Ovary (tissue), 9 donors: Measurements from ENCODE around the gene RORB. TPM values are rescaled to one million over a fixed set of nuclear protein-coding genes. Genes with fewer than 3 reads are reported as not detected.

Source experiments
- DNase-seq, 5 donors: peaks; one replicate each; pipeline ENCODE4 v3.0.0-alpha.2; 2019 to 2020
- H3K27ac ChIP-seq, 2 donors: fragments of 200-600 bp; one replicate each; pipeline versions ENCODE4 v1.5.1 to v1.8.0; 2019 to 2022
- H3K27me3 ChIP-seq: fragments of 200-600 bp; one replicate; pipeline ENCODE4 v1.8.0; 2022
- H3K36me3 ChIP-seq: fragments of 200-600 bp; sonication (generic); one replicate; pipeline ENCODE4 v1.5.1; 2019
- H3K4me1 ChIP-seq: one replicate; pipeline ENCODE4 v1.8.1; 2013; ENCODE audit warnings: mild to moderate bottlenecking, moderate library complexity; ENCODE audit not compliant: insufficient read depth
- H3K4me3 ChIP-seq: fragments of 200-600 bp; sonication (generic); one replicate; pipeline ENCODE4 v1.5.1; 2017
- H3K9me3 ChIP-seq, 2 donors: fragments of 200-600 bp in 1 of 2; sonication (generic) in 1 of 2; one replicate each; pipeline versions ENCODE4 v1.5.1 to v1.8.1; 2013 to 2019; ENCODE audit warnings: mild to moderate bottlenecking in 1 of 2, moderate library complexity in 1 of 2
- EP300 ChIP-seq: sonication (generic); formaldehyde crosslinking; IDR thresholded peaks from one replicate; pipeline ENCODE4 v1.6.1; 2017; ENCODE audit warnings: antibody characterized with exemption
- POLR2A ChIP-seq: fragments of 450-650 bp; IDR thresholded peaks from one replicate; pipeline ENCODE4 v1.6.1; 2017; ENCODE audit warnings: antibody characterized with exemption, mild to moderate bottlenecking, moderate library complexity
- WGBS, 3 donors: extraction: QIAGEN DNeasy Blood & Tissue Kit in 1 of 3; methylation state at CpG; one replicate each; pipeline versions ENCODE4 v1.1.5 to v1.1.7; 2013 to 2017; 5-methylcytosine and 5-hydroxymethylcytosine counted together
- intact Hi-C, 4 donors: fragments of 100-400 bp; cut with DNase I; formaldehyde crosslinking; loops; one replicate each; pipeline versions ENCODE4 v1.11.0 to v1.15.1; 2022 to 2023
- polyA plus RNA-seq, 2 donors: library from polyadenylated mRNA; stranded (reverse); fragments of 200-250 nt in 1 of 2; fragments of 350-450 nt in 1 of 2; fragmentation: Illumina TruSeq in 1 of 2; extraction: RNeasy Lipid Tissue Mini Kit (QIAGEN cat#74804) in 1 of 2; gene quantifications; one replicate each; pipeline ENCODE4 v1.2.3, GENCODE V29; 2013 to 2014
- total RNA-seq, 7 donors: library from RNA; depleted of rRNA in 2 of 7; stranded (reverse); fragments of >200 nt in 2 of 7; fragmentation: NEBNext Ultra II Directional in 3 of 7; extraction: Animal tissue kit (Norgen Biotek cat#: 25700) in 3 of 7; gene quantifications; one replicate each; pipeline versions ENCODE4 v1.1.0 to v1.2.4, GENCODE V29; 2016 to 2023
- TF ChIP-seq, protein P1 (sequence below), 3 donors: fragments of 450-650 bp in 2 of 3; fragments of 200-600 bp in 1 of 3; IDR thresholded peaks; one replicate each; pipeline versions ENCODE4 v1.5.1 to v1.8.0; 2016 to 2022; ENCODE audit warnings: antibody characterized with exemption in 3 of 3, mild to moderate bottlenecking in 1 of 3
- donor health status: DM: no; HTN: no; CAD: no; lungs with moderate emphysema.
- donor health status: DM: no; HTN: no; CAD: no.
- donor health status: Bipolar disorder and iron deficiency.
- donor health status: DM: yes; HTN: yes; CAD: no.
- donor health status: DM: no; HTN: no; CAD: no.
- donor health status: DM: yes; HTN: yes; CAD: no.

The RORB gene
- total and polyA plus RNA-seq, 9 donors, result 0.08 to 1.0 (median 0.53) TPM

- Histone ChIP-seq H3K4me1 (peaks cover 14% of the 10 kb centered on the region), H3K27me3 (no peaks in the 10 kb centered on the region), H3K9me3 (no peaks in the 10 kb centered on the region), H3K27ac (no peak overlapping the region), H3K4me3 (peak overlapping the region; percentile 43), H3K36me3 (no peaks in the 10 kb centered on the region)
- no peak for DNase-seq
- WGBS, 3 donors, result 1 to 2% (median 2%) methylated on average over 24 to 34 of the region's 34 CpGs
- TF ChIP-seq, protein P1, sequence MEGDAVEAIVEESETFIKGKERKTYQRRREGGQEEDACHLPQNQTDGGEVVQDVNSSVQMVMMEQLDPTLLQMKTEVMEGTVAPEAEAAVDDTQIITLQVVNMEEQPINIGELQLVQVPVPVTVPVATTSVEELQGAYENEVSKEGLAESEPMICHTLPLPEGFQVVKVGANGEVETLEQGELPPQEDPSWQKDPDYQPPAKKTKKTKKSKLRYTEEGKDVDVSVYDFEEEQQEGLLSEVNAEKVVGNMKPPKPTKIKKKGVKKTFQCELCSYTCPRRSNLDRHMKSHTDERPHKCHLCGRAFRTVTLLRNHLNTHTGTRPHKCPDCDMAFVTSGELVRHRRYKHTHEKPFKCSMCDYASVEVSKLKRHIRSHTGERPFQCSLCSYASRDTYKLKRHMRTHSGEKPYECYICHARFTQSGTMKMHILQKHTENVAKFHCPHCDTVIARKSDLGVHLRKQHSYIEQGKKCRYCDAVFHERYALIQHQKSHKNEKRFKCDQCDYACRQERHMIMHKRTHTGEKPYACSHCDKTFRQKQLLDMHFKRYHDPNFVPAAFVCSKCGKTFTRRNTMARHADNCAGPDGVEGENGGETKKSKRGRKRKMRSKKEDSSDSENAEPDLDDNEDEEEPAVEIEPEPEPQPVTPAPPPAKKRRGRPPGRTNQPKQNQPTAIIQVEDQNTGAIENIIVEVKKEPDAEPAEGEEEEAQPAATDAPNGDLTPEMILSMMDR (IDR thresholded peaks at IDR 0.05), result no peak
- no peak for TF ChIP-seq EP300
- no peak for TF ChIP-seq POLR2A
- intact Hi-C loops, result no loop called here
These were observed 1.5 kb downstream of the RORB start for GRCh38 chr9:74498621-74499095.

DNA sequence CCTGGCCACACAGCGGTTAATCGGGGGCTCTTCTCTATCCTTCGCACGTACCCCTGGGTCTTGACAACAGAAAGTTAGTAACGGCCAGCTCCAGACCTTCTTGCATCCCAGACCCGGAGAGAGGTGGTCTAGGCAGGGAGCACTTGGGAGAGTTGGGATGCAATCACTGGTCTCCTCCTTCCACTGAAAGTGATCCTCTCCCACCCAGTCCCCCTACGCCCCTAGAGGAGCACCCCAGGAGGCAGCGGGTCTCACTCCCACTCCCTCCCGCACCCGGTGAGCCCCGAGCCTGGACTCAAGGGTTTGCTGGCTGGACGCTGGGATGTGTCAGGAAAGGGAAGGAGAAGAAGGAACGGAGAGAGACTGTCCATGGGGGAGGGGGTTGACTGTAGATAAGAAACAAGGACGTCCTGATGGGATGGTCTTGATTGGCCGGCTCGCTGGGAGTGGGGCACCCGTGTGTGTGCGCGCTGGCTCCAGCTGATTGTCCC is 2.0 kb downstream of the RORB start:
- no peak for TF ChIP-seq POLR2A
- TF ChIP-seq, protein P1 (IDR thresholded peaks at IDR 0.05), result no peak
- no peak for TF ChIP-seq EP300
- peaks cover 14% of the 10 kb centered on the region for H3K4me1 ChIP-seq
- WGBS, 3 donors, result 1% methylated on average over 19 of the region's 19 CpGs
- no peak for DNase-seq
- no peaks in the 10 kb centered on the region for H3K36me3 ChIP-seq
- H3K27ac ChIP-seq, result no peak overlapping the region
- H3K27me3 ChIP-seq, result no peaks in the 10 kb centered on the region
- H3K9me3 ChIP-seq, result no peaks in the 10 kb centered on the region
- peak overlapping the region; percentile 18 for H3K4me3 ChIP-seq
- intact Hi-C loops, result no loop called here

DNA sequence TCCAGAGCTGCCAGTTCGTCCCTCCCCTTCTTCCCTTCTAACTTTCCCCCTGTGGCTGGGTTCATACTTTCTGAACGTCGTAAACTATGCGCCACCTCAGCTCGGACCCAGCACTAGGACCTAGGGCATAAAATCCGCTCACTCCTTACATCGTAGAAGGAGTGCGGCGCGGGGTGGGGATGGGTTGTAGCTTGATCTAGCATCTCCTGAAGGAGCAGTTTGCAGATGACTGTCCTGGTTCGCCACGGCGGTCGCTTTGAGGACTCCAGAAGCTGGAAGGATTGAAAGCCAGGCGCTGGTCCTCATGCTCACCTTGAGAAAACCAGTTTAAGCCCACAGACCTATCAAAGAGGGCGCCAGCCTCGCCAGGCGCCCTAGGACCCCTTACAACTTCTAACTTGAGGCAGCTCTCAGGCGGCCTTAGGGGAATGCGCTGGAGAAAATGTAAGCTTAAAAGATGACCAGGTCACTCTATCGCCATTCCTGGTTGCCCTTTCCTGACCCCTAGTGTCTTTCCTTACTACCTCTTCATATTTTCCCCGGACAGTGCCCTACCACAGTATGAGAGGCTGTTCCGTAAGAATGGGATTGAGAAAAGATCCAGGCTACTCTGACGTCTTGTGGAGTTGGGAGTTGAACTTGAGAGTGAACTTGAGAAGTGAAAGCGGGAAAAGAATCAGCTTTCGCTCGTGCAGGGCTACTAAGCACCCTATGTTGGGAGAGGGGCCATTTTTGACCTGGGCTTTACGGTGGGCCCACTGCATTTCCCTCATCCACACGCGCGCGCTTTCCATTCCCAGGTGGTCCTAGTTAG is 2.8 kb downstream of the RORB start:
- Histone ChIP-seq H3K4me3 (peak overlapping the region; percentile 18), H3K4me1 (peaks cover 14% of the 10 kb centered on the region), H3K27me3 (no peaks in the 10 kb centered on the region), H3K27ac (no peak overlapping the region), H3K36me3 (no peaks in the 10 kb centered on the region), H3K9me3 (no peaks in the 10 kb centered on the region)
- no peak for DNase-seq
- TF ChIP-seq, protein P1 (IDR thresholded peaks at IDR 0.05), result no peak
- TF ChIP-seq POLR2A (no peak), EP300 (no peak)
- WGBS, 3 donors, result 5 to 6% (median 6%) methylated on average over 32 of the region's 32 CpGs
- intact Hi-C loops, result no loop called here

DNA sequence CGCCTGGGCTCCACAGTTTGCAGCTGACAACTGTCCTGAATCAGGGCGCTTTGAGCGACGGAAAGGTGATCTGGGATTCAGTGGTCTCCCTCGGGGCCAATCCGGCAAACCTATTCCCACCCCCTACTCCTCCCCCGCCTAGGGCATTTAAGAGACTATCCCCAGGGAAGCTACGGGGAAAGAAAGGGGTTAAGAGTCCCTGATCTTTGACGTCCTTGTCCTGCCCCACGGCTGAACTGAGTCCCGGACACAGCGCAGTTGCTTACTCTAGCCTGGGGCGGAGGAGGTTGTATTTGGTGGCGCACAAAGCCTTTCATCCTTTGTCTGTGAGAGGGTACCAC is 3.4 kb downstream of the RORB start:
- DNase-seq, result no peak
- no peaks in the 10 kb centered on the region for H3K27me3 ChIP-seq
- H3K36me3 ChIP-seq, result no peaks in the 10 kb centered on the region
- intact Hi-C loops, result no loop called here
- no peaks in the 10 kb centered on the region for H3K9me3 ChIP-seq
- no peak overlapping the region for H3K27ac ChIP-seq
- TF ChIP-seq POLR2A (no peak), EP300 (no peak)
- TF ChIP-seq, protein P1 (IDR thresholded peaks at IDR 0.05), result no peak
- H3K4me3 ChIP-seq, result no peak overlapping the region
- WGBS, 3 donors, result 13 to 20% (median 16%) methylated on average over 14 of the region's 14 CpGs
- peaks cover 14% of the 10 kb centered on the region for H3K4me1 ChIP-seq
